PFSK-1 (cell line): ENCODE data around the gene ASIC2.

Experiments
- FOXP2 ChIP-seq: optimal IDR thresholded peaks from 2 replicates; pipeline ENCODE3; 2011; ENCODE audit warnings: borderline replicate concordance, control low read depth, inconsistent platforms; ENCODE audit not compliant: insufficient read depth; ENCODE audit errors: extremely low read length, extremely low read depth
- POLR2AphosphoS5 ChIP-seq: IDR thresholded peaks from 2 replicates; pipeline ENCODE4 v1.6.1; 2012; ENCODE audit warnings: low read depth, mild to moderate bottlenecking, control low read depth, low read length, moderate library complexity
- SIN3A ChIP-seq: IDR thresholded peaks from 2 replicates; pipeline ENCODE4 v1.6.1; 2012; ENCODE audit warnings: mild to moderate bottlenecking, low read length, moderate library complexity, borderline replicate concordance; ENCODE audit not compliant: insufficient read depth
- TAF1 ChIP-seq: IDR thresholded peaks from 2 replicates; pipeline ENCODE4 v1.6.1; 2012; ENCODE audit warnings: low read length, control low read depth, borderline replicate concordance; ENCODE audit not compliant: insufficient read depth
- TF ChIP-seq, protein P1 (sequence below), 2 experiments: IDR thresholded peaks; 2 replicates each; pipeline versions ENCODE4 v1.6.1 to v1.8.0; 2011 to 2012; ENCODE audit warnings: low read depth in 2 of 2, low read length in 2 of 2, control low read depth in 1 of 2, inconsistent platforms in 1 of 2, mild to moderate bottlenecking in 1 of 2, moderate library complexity in 1 of 2; ENCODE audit not compliant: insufficient read depth in 1 of 2

ASIC2 gene

DNA sequence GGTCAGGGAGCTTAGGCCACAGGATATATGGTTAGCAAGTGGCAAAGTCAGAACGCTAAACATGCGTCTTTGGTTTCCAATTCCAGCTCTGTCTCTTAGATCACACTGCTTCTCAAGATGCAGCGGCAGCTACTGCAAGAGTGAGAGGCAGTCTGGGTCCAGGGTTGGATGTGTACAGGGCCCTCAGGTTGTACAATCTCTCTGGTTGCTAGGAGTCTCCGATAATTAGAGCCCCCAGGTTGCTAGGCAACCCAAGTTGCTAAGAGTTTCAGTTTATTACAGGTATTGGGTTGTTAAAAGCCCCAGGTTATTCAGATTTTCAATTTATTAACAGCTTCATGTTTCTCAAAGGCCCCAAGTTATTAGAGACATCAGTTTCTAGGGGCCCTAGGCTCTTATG is 317.0 kb downstream of the ASIC2 start:
- TF ChIP-seq, protein P1, sequence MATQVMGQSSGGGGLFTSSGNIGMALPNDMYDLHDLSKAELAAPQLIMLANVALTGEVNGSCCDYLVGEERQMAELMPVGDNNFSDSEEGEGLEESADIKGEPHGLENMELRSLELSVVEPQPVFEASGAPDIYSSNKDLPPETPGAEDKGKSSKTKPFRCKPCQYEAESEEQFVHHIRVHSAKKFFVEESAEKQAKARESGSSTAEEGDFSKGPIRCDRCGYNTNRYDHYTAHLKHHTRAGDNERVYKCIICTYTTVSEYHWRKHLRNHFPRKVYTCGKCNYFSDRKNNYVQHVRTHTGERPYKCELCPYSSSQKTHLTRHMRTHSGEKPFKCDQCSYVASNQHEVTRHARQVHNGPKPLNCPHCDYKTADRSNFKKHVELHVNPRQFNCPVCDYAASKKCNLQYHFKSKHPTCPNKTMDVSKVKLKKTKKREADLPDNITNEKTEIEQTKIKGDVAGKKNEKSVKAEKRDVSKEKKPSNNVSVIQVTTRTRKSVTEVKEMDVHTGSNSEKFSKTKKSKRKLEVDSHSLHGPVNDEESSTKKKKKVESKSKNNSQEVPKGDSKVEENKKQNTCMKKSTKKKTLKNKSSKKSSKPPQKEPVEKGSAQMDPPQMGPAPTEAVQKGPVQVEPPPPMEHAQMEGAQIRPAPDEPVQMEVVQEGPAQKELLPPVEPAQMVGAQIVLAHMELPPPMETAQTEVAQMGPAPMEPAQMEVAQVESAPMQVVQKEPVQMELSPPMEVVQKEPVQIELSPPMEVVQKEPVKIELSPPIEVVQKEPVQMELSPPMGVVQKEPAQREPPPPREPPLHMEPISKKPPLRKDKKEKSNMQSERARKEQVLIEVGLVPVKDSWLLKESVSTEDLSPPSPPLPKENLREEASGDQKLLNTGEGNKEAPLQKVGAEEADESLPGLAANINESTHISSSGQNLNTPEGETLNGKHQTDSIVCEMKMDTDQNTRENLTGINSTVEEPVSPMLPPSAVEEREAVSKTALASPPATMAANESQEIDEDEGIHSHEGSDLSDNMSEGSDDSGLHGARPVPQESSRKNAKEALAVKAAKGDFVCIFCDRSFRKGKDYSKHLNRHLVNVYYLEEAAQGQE (IDR thresholded peaks at IDR 0.05; ENCODE audit: insufficient read depth in 1 of 2, low read depth in 2 of 2, low read length in 2 of 2), result no peak
- TF ChIP-seq FOXP2, result no peak
- no peak for TF ChIP-seq SIN3A
- TF ChIP-seq TAF1, result no peak
- TF ChIP-seq POLR2AphosphoS5, result no peak

DNA sequence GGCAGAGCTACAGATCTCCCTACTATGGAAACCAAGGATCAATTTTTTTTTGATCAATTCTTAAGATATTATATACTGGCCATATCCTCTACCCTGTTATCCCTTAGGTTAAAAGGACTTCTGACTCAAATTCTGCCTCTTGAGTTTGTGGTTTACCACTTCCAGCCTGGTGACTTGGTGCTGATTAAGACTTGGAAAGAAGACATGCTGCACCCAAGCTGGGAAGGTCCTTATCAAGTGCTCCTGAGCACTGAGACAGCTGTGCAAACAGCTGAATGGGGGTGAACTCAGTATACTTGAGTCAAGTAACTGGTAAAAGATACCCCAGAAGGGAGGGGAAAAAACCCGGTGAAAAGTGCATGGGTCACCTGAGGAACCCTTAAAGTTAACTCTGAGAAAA is 321.9 kb downstream of the ASIC2 start:
- TF ChIP-seq SIN3A (no peak), TAF1 (no peak), FOXP2 (no peak), POLR2AphosphoS5 (no peak)
- TF ChIP-seq, protein P1 (IDR thresholded peaks at IDR 0.05; ENCODE audit: insufficient read depth in 1 of 2, low read depth in 2 of 2, low read length in 2 of 2), result no peak

DNA sequence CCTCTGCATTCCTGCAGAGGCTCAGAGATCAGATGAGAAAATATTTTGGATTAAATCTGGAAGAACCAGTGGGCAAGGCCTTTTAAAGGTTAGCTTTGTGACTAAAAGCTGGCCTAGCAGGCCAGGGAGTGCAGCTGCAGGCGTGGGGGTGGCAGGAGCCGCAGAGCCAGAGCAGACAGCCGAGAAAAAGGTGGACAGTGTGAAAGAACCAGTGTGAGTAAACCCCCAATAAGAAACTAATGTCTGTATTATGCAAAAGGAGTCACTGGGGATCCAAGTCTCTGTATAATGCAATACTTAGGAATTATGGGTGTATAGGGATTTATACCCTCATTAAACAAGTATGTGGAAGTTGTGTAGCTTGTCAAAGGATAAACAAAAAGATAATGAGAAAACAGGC is 322.8 kb downstream of the ASIC2 start:
- no peak for TF ChIP-seq POLR2AphosphoS5
- no peak for TF ChIP-seq SIN3A
- TF ChIP-seq TAF1, result no peak
- TF ChIP-seq, protein P1 (IDR thresholded peaks at IDR 0.05; ENCODE audit: insufficient read depth in 1 of 2, low read depth in 2 of 2, low read length in 2 of 2), result no peak
- no peak for TF ChIP-seq FOXP2

DNA sequence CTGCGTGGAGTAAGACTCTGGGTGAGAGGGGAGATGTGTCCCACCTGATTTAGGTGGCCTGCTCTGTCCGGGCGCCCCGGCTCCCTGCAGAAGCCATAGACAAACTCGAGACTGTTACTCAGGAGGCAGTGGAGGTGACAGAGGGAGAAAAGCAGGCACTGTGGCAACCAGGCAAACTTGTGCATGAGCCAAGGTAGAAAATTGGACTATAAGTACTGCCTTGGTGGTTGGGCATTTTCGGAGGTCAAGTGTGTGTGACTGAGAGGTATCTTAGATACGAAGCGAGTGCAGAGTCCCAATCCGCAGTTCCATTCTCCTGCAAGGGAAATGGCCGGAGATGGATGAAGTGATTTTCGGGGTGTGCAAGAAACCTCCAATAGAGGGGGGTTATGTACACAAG is 328.6 kb downstream of the ASIC2 start:
- TF ChIP-seq POLR2AphosphoS5 (no peak), TAF1 (no peak), FOXP2 (no peak), SIN3A (no peak)
- TF ChIP-seq, protein P1 (IDR thresholded peaks at IDR 0.05; ENCODE audit: insufficient read depth in 1 of 2, low read depth in 2 of 2, low read length in 2 of 2), result no peak
